ENCODE data around the gene ZDHHC8.

Gene ZDHHC8

GRCh38 chr22:20164863-20165262, 33.3 kb downstream of the ZDHHC8 start:
- DNase-seq = no peak

- no peak for DNase-seq
Observed at GRCh38 chr22:20165421-20165820, 33.8 kb downstream of the ZDHHC8 start.

- no peak for DNase-seq
Observed at GRCh38 chr22:20165913-20166312, 34.3 kb downstream of the ZDHHC8 start.

- no peak for DNase-seq
Observed at GRCh38 chr22:20166703-20167102, 35.1 kb downstream of the ZDHHC8 start.

DNA sequence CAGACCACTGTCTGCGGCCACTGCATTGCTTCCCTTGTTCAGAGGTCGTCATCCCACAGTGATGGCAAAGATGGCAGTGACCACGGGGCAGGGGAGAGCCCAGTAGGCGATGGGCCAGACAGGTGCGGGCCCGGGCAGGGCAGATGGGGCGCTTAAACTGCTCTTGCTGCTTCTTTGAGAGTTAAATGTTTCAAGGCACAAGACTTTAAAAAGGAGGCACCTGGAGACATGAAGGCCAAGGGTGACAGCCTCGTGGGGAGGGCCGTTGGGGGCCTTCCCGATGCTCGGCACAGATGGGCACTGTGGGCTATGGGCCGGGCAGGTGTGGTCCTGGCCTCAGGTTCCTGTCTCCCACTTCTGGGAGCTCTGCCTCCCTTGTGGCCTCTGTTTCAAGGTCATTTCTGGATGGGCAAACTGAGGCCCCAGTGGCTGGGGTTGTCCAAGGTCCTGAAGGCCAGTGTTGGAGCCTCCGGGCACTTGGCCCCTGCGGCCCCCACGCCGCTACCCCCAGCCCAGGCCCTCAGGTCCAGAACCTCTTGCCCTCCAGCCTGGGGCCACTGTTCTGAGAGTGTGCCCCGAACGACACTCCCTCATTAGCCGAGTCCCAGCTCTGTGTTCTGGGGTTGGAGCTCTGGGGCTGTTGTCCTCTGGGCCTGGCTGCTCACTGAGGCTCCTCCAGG, 36.2 kb downstream of the ZDHHC8 start:
- DNase-seq = no peak

DNA sequence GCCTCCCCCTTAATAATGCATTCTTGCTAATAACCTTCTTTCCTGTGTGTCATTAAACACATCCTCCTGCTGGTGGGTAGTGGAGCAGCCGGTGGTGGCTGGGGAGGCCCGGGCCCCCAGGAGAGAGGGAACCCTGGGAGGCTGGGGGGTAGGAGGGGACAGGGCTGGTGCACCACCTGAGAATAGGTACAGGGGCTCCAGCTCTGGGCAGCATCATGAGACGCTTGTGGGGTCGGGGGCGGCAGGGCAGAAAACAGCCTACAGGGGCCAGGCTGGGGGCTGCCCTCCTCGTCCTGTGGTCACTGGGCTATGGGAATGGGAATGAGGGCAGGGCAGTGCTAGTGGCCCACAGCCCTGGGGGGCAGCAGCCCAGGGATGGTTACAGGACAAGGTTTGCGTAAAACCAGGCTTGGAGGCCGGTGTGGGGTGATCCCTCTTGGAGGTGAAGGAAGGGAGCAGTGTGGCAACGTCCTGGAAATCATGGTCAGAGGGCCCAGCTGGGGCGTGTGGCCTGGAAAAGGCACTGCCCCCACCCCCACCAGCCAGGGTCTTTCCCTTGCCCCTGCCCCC, 37.7 kb downstream of the ZDHHC8 start:
- DNase-seq = no peak

DNA sequence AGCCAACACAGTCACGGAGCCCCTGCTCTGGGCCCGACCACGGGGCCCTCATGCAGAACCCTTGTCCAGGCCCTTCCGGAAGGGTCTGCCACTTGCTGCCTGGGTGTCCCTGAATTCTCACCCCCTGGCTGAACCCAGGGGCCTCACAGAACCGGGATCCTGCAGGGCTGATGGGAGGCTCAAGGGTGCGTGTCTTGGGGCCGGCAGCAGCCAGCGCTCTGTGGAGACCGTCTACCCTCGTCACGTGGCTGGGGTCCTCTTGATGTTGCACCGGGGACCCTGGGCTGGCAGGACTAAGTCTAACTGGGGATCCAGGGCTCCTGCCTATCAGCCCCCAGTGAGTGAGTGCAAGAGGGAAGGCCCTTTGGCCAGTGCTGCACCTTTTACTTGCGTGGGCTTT, 38.6 kb downstream of the ZDHHC8 start:
- DNase-seq = no peak

DNA sequence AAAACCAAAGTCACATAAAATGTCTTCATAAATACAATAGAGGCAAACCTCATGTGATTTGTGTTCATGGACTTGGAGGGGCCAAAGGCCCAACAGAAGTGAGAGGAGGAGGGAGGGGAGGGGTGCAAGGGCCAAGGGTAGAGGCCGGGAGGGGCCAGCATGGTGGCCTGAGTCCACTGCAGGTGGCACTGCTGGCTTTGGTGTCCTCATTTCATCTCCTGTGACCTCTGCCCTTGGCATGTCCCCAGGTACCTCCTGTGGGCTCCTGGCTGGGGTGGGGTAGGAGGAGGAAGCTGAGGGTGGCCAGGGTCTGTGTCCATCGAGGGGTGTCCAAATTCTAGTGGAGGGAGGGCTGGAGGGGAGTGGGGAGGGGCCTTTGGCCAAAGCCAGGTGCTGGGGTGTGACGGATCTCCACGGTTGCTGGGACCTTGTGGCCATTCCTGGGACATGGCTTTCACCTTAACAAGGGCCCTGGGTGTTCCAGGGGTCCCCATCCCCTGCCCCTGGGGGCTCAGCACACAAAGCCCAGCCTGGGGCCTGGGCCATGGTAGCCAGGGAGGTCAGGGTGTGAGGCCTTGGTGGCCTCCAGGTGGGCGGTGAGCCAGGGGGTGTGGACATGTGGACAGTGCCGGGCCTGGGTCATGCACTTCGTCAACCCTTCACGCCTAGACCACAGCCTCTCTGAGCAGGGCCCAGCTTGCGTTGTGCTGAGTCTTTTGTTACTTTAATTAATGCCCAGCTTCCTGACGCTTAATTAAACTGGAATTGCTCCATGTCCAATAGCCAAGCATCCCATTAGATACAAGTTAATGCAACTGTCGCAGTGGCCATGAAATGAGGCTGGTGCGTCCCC, 39.9 kb downstream of the ZDHHC8 start:
- DNase-seq = no peak

GRCh38 chr22:20172141-20172613, 40.6 kb downstream of the ZDHHC8 start:
- no peak for DNase-seq

DNA sequence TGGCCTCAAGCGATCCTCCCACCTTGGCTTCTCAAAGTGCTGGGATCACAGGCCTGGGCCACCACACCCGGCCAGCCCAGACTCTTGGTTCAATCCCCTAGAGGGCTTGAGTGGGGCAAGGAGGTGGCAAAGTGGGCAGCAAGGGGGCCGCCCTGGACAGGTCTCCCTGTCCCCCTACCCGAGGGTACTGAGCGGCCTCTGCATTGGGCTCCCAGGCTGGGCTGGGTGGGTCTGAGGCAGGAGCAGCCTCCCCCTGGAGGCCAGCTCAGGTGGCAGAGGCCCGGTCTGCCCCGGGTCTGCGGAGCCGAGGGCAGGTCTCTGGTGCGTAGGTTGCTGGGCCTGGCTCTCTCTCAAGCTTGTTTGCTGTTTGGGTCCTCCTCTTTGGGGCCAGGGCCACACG, 41.6 kb downstream of the ZDHHC8 start:
- DNase-seq = no peak

- no peak for DNase-seq
Observed at GRCh38 chr22:20173772-20174171, 42.2 kb downstream of the ZDHHC8 start.

DNA sequence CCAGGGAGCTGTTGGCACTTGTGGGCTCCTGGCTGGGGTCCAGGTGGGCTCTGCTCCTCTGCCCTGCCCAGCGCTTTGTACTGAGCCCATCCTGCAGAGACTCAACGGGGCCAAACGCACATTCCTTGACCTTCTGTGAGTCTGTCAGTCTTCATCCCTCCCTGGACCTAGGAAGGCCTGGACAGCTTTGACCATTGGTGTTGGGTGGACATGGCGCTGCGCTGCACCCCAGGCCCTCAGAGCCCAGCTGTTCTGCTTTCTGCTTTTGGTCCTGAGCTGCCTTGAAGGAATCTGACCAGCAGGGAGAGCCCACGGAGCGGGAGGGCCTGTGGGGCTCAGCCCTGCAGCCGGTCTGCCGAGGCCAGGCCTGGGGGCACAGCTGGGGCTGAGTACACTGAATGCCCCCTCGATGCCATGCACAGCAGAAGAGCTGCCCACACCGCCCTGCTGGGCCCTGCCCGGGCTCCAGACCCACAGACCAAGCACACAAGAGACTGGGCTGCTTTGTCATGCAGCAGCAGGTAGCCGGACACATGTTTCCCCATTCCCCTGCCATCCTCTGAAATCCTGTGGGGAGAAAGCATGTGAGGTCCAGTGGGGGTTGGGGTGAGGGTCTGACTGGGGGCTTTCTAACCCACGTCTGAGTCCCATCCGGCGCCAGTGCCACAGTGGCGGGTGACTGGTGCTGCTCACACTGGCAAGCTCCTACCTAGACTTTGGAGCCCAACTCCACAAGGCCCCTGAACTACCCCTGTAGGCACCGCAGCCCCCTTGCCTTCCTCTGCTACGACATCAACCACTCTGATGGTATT, 43.4 kb downstream of the ZDHHC8 start:
- no peak for DNase-seq

- peak; percentile 9 for DNase-seq
Observed at GRCh38 chr22:20175597-20175900, 43.9 kb downstream of the ZDHHC8 start.

DNA sequence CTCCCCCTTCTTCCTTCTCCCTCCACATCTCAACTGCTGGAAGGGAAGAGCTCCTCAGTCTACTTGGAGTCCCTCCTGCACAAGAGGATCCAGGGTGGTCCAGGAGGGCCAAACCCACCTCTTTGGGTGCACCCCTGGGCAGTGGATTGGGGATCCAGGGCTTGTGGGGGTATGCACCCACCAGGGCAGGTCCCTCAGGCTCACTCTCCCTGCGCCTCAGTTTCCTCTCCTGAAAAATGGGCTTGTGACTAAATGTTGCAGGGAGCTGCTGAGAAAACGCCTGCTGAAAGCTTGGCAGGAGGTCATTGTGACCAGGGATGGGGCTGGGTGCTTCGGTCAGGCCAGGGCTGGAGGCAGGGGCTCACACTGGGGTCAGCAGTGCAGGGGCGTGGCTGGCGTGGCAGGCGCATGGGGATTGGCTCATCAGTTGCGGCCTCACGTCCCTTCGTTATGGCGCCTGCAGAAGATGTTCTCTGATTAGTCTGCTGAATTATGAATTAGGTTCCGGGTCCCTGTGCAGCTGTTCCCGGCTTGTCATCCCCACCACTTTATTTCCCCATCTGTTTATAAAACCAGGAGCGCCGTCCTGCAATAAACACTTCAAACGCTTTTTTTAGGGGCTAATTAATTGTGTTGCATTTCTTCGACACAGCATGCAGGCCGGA, 44.9 kb downstream of the ZDHHC8 start:
- no peak for DNase-seq

DNA sequence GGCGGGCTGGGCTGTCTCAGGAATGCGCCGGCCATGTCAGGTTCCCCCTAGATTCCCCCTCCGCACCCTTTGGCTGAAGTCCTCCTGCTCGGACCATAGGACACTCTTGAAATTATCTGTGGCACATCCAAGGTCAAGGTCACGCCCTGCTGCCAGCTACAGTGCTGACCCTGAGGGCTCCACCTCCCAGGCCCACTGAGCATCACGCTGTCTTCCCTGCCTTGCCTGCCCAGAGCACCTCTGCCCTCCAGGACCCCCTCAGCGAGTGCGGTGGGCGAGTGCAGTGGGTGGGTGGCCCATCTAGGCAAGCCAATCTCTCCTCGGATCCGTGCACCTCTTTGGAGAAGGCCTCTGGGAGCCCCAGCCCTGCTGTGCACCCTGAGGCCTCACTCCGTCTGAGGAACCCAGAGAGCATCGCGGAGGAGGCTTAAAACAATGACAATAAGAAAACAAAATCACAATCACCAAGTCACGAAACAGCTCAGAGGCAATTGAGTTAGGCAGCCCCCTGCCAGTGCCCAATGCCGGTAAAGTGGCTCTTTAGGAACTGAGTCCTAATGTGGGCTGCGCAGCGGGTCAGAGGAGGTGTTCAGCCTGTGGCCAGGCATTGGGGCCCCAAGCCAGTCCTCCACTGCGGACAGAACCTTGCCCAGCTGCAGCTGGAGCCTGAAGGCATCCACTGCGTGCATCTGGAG, 45.8 kb downstream of the ZDHHC8 start:
- DNase-seq = no peak

DNA sequence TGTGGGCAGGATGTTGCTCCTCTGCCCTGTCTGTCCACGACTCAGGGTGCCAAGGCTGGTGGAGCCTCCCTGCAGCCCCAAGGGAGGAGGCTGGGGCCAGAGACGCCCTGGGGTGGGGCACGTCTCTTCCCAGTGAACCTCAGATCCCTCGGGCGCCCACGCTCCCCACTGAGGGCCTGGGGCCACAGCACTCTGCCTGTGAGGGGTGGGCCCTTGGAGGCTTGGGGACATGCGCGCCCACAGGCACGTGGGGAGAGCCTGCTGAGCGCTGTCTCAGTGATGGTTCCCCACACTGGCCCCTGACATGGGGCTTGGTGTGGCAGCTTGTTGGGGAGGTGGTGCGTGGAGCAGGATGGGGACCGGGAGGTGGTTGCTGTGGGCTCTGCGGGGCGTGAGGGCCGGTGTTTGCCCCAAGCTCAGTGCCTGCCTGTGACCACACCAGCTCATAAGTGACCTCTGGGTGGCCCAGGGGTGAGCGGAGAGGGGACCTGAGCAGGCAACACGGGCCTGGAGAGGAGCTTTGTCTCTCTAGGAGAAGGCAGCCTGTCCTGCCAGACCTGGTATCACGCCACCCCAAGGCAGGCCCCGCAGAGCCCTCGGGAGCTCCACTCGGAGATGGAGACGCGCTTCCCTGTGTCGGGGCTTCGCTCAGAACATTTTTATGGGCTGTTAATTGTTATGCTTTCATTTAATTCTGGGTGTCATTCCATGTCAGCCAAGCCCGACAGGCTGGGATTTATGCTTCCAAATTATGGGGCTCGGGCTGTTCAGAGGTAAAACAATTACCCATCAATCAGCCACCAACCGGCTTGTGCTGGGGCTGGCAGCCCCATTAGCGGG, 46.7 kb downstream of the ZDHHC8 start:
- no peak for DNase-seq

- DNase-seq = no peak
Observed at GRCh38 chr22:20178915-20179227, 47.3 kb downstream of the ZDHHC8 start.

- DNase-seq = no peak
Observed at GRCh38 chr22:20179455-20180244, 48.0 kb downstream of the ZDHHC8 start.

- DNase-seq = no peak
Observed at GRCh38 chr22:20180245-20180630, 48.6 kb downstream of the ZDHHC8 start.

GRCh38 chr22:20180640-20181039, 49.0 kb downstream of the ZDHHC8 start:
- no peak for DNase-seq
